Heart left ventricle (tissue), 13 donors: ENCODE results near the gene COX7A2.

ENCODE experiments used
- POLR2A ChIP-seq, 2 donors: fragments of 450-650 bp; IDR thresholded peaks; one replicate each; pipeline ENCODE4 v1.6.1; 2017; ENCODE audit warnings: antibody characterized with exemption in 2 of 2, mild to moderate bottlenecking in 2 of 2, moderate library complexity in 2 of 2
- TF ChIP-seq, protein P1 (sequence below), 12 donors: fragments of 200-600 bp; sonication (generic) in 4 of 12; IDR thresholded peaks; one replicate each; pipeline versions ENCODE4 v1.5.0 to v1.8.0; 2018 to 2022; ENCODE audit warnings: antibody characterized with exemption in 12 of 12, mild to moderate bottlenecking in 5 of 12
- donor health status: ischemic (EF 13 %, LVEDD 7.1; RV severe dilation, severe dysfunction).
- donor health status: DM: no; HTN: yes; CAD: no.
- donor health status: DM: no; HTN: no; CAD: no.
- donor health status: ischemic (EF 25% LVEDD 6.9; RV normal size, moderate dysfunction).
- donor health status: ischemic (EF 25% LVEDD 5.7; RV mildly dilated, moderate dysfunction).
- donor health status: ischemic (EF 35%, LVEDD 5.7; RV mildly dilated, moderate dysfunction).
- donor health status: nonischemic (EF 11% LVEDD 7.7; RV severe dilation, severe dysfunction).
- donor health status: DM: yes; HTN: yes; CAD: no.
- donor health status: PGD.
- donor health status: ischemic (EF 29% LVEDD 5.4; RV normal size, mild dysfunction).
- donor health status: nonischemic (EF 23%, LVEDD 6.1; RV moderate dilation, normal function).

DNA sequence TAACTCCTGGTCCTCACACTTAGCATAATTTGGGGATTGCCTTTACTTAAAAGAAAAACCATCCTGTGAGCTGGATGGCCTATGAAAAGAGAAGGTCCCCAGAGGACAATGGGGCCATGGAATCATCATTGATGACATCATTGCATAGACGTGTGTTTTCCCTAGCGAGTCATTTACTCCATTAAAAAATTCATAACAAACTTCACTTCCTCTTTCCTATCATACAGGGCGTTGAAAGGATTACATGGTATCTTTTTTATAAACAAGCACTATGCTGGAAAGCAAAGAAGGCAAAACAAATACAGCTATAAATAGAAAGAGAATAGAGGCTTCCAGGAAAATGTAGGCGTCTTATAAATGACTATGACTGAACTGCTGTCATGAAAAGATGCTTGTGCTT, 26.4 kb downstream of the COX7A2 start:
- TF ChIP-seq, protein P1, sequence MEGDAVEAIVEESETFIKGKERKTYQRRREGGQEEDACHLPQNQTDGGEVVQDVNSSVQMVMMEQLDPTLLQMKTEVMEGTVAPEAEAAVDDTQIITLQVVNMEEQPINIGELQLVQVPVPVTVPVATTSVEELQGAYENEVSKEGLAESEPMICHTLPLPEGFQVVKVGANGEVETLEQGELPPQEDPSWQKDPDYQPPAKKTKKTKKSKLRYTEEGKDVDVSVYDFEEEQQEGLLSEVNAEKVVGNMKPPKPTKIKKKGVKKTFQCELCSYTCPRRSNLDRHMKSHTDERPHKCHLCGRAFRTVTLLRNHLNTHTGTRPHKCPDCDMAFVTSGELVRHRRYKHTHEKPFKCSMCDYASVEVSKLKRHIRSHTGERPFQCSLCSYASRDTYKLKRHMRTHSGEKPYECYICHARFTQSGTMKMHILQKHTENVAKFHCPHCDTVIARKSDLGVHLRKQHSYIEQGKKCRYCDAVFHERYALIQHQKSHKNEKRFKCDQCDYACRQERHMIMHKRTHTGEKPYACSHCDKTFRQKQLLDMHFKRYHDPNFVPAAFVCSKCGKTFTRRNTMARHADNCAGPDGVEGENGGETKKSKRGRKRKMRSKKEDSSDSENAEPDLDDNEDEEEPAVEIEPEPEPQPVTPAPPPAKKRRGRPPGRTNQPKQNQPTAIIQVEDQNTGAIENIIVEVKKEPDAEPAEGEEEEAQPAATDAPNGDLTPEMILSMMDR (IDR thresholded peaks at IDR 0.05), result no peak
- no peak for TF ChIP-seq POLR2A (IDR thresholded peaks at IDR 0.05)
